ENCODE data around the gene ARL9.

- TF ChIP-seq CTCF (IDR thresholded peaks at IDR 0.05; ENCODE audit: insufficient read depth, low read length), result no peak
- TF ChIP-seq POLR2AphosphoS5 (IDR thresholded peaks at IDR 0.05; ENCODE audit: low read depth), result no peak
- TF ChIP-seq GABPA (IDR thresholded peaks at IDR 0.05; ENCODE audit: low read depth), result no peak
- no peak for TF ChIP-seq SPI1 (IDR thresholded peaks at IDR 0.05; ENCODE audit: borderline replicate concordance, low read depth)
- no peak for TF ChIP-seq REST (IDR thresholded peaks at IDR 0.05; ENCODE audit: insufficient replicate concordance, low read depth)
These were observed 45.9 kb downstream of the ARL9 start for GRCh38 chr4:56551516-56551915.

Measured in HL-60 (cell line).